ENCODE measurements around the gene BRINP3.

DNA sequence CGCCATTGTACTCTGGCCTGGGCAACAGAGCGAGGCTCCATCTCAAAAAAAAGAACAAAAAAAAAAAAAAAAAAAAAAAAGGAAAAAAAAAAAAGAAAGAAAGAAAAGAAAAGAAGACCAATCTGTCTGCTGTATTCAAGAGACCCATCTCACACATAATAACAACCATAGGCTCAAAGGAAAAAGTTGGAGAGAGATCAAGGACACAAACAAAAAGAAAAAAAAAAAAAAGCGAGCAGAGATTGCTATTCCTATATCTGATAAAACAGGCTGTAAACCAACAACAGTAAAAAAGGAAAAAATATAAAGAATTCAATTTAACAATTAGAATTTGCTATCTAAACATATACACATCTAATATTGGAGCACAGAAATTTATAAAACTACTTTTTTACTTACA lies 150.4 kb downstream of the BRINP3 start:
- no peak for TF ChIP-seq CREB1 (IDR thresholded peaks at IDR 0.05; ENCODE audit: low read depth)
- TF ChIP-seq, protein P1, sequence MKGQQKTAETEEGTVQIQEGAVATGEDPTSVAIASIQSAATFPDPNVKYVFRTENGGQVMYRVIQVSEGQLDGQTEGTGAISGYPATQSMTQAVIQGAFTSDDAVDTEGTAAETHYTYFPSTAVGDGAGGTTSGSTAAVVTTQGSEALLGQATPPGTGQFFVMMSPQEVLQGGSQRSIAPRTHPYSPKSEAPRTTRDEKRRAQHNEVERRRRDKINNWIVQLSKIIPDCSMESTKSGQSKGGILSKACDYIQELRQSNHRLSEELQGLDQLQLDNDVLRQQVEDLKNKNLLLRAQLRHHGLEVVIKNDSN (IDR thresholded peaks at IDR 0.05): no peak
- no peak for TF ChIP-seq TAF1 (IDR thresholded peaks at IDR 0.05; ENCODE audit: low read depth)
- TF ChIP-seq, protein P2, sequence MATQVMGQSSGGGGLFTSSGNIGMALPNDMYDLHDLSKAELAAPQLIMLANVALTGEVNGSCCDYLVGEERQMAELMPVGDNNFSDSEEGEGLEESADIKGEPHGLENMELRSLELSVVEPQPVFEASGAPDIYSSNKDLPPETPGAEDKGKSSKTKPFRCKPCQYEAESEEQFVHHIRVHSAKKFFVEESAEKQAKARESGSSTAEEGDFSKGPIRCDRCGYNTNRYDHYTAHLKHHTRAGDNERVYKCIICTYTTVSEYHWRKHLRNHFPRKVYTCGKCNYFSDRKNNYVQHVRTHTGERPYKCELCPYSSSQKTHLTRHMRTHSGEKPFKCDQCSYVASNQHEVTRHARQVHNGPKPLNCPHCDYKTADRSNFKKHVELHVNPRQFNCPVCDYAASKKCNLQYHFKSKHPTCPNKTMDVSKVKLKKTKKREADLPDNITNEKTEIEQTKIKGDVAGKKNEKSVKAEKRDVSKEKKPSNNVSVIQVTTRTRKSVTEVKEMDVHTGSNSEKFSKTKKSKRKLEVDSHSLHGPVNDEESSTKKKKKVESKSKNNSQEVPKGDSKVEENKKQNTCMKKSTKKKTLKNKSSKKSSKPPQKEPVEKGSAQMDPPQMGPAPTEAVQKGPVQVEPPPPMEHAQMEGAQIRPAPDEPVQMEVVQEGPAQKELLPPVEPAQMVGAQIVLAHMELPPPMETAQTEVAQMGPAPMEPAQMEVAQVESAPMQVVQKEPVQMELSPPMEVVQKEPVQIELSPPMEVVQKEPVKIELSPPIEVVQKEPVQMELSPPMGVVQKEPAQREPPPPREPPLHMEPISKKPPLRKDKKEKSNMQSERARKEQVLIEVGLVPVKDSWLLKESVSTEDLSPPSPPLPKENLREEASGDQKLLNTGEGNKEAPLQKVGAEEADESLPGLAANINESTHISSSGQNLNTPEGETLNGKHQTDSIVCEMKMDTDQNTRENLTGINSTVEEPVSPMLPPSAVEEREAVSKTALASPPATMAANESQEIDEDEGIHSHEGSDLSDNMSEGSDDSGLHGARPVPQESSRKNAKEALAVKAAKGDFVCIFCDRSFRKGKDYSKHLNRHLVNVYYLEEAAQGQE (IDR thresholded peaks at IDR 0.05; ENCODE audit: low read depth): no peak
- TF ChIP-seq EP300 (IDR thresholded peaks at IDR 0.05; ENCODE audit: borderline replicate concordance): no peak
- no peak for TF ChIP-seq ZBTB7A (IDR thresholded peaks at IDR 0.05; ENCODE audit: low read depth)

Measured in Ishikawa (cell line).